Measurements from ENCODE around the gene FAM219A.

- TF ChIP-seq CTCF (IDR thresholded peaks at IDR 0.05) (no peak), POLR2AphosphoS5 (IDR thresholded peaks at IDR 0.05) (no peak), POLR2A (IDR thresholded peaks at IDR 0.05) (no peak)
Measured at GRCh38 chr9:34459941-34460340, 1.6 kb upstream of the FAM219A start.

Measured in prostate gland (tissue), 2 donors.